Dermis microvascular lymphatic vessel endothelial cell (primary cell): ENCODE measurements around the gene ECT2. TPM values are rescaled to one million over a fixed set of nuclear protein-coding genes. Genes with fewer than 3 reads are reported as not detected.
"Not testable (repeated sequence)": the region's sequence is repeated elsewhere in the genome, so short reads cannot be mapped to it uniquely, and the experiment has no call there.

Experiments
- DNase-seq, 2 donors: peaks; one replicate each; pipeline versions ENCODE4 v3.0.0 to v3.0.0-alpha.2; 2010; ENCODE audit warnings: low read depth in 2 of 2
- total RNA-seq: library from RNA; depleted of rRNA; stranded (reverse); fragments of >200 nt; gene quantifications from 2 replicates; pipeline ENCODE4 v1.2.1, GENCODE V29; 2014

The ECT2 gene
- total RNA-seq, 1 donor from 2014 or later, result 28.1 TPM

- peak; percentile 87 to 93 for DNase-seq
These were observed 106.5 kb downstream of the ECT2 start for GRCh38 chr3:172856795-172857742.

DNA sequence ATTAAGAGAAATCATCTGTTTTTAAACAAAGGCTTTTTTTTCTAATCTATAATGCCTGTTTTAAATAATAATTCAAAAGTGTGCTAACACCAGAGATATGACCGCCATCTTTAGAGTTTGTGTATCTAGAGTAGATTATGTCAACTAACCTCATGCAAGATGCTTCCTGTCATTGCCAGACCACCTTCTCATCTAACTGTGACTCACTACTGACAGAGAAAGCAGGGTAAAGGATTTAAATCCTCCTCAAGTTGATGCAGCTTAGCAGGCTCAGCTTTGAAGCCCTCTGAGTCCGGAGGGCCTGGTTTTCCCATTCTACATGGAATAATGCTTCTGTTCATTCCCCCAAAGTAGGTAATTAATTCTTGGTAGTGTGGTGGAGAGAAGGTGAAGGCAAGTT, 108.5 kb downstream of the ECT2 start:
- DNase-seq, result peak; percentile 21 to 80

DNA sequence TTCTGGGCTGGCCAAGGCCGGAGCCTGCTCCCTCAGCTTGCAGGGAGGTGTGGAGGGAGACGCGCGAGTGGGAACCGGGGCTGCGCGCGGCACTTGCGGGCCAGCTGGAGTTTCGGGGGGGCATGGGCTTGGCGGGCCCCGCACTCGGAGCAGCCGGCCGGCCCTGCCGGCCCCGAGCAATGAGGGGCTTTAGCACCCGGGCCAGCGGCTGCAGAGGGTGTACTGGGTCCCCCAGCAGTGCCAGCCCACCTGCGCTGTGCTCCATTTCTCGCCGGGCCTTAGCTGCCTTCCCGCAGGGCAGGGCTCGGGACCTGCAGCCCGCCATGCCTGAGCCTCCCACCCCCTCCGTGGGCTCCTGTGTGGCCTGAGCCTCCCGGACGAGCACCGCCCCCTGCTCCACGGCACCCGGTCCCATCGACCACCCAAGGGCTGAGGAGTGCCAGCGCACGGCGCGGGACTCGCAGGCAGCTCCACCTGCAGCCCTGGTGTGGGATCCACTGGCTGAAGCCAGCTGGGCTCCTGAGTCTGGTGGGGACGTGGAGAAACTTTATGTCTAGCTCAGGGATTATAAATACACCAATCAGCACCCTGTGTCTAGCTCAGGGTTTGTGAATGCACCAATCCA, 116.3 kb downstream of the ECT2 start:
- DNase-seq, result not testable (repeated sequence)

- DNase-seq, result no peak
These were observed 118.2 kb downstream of the ECT2 start for GRCh38 chr3:172868582-172869200.

GRCh38 chr3:172869368-172869771, 118.8 kb downstream of the ECT2 start:
- DNase-seq, result peak; percentile 18 to 21

DNA sequence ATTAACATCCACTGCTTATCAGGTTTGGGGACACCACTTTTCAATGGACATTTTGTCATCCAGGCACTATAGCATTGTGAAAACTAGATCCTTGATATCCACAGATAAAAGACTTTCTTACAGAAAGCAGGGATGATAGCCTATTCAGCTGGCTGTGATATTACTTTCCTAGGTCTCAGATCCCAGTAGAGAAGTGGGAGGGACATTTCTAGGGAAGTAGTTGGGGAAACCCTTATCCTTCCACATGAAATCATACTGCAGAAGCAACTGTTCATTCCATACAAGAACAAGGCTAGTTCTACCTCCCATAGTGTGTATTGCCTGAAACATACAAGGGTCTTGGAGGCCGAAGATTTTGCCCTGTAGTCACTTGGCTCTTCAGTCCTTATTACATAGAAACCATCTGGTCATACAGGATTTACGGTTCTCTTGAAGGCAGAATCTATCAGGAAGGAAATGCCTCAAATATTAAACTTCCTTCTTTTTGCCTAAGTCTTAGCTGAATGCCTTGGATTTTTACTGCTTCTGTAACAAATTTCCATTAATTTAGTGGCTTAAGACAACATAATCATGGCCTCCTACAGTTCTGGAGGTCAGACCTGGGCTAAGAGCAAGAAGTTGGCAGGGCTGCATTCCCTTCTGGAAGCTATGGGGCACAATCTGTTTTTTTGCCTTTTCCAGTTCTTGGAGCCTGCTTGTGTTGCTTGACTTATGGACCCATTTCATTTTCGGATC, 119.4 kb downstream of the ECT2 start:
- peak in 1 of 2 donors; percentile 35 for DNase-seq

Other genes starting within 250 kb of the ECT2 start
- 53.9 and 84.3 TPM in 2 replicates for gene TNFSF10, start 227.3 kb upstream of the ECT2 start, total RNA-seq
- 3.2 and 4.4 TPM in 2 replicates for gene NCEH1, start 39.7 kb upstream of the ECT2 start, total RNA-seq